GM12878 (cell line): ENCODE data around the gene FRMD5.

Experiments
- EZH2 ChIP-seq: IDR thresholded peaks from 2 replicates; pipeline ENCODE4 v1.6.1; 2012; ENCODE audit warnings: low read depth, mild to moderate bottlenecking, control low read depth, inconsistent platforms, low read length, borderline replicate concordance; ENCODE audit not compliant: control insufficient read depth
- SREBF2 ChIP-seq: IDR thresholded peaks from 2 replicates; pipeline ENCODE4 v1.6.1; 2012; ENCODE audit warnings: mild to moderate bottlenecking, low read length
- TF ChIP-seq, protein P1 (sequence below), 3 experiments: IDR thresholded peaks in 2 of 3; conservative IDR thresholded peaks in 1 of 3; 2 replicates each; pipeline ENCODE4 v1.5.1; 2011; ENCODE audit warnings: low read depth in 3 of 3, low read length in 3 of 3, mild to moderate bottlenecking in 3 of 3, control low read depth in 2 of 3, moderate library complexity in 2 of 3, inconsistent platforms in 1 of 3, mixed read lengths in 1 of 3; ENCODE audit not compliant: control insufficient read depth in 2 of 3, insufficient read depth in 1 of 3; ENCODE audit errors: extremely low read depth in 1 of 3

DNA sequence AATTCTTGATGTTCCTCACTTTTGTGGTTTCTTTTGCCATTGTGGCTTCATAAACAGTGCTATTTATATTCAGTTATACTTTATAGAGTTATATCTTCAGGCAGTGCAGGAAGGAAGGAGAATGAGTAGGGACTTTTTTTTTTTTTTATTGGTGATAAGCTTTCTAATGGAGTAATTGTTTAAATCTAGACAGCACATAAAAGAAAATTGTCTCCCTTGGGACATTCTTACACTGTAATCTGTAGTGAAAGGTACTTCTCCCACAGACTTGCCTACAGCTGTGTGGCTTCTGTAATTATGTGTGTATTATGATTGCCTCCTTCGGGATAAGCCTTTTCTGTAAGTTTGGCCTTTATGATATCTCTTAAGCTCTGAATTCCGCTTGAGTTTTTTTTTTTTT is 326.7 kb downstream of the FRMD5 start:
- TF ChIP-seq EZH2 (no peak), SREBF2 (no peak)
- TF ChIP-seq, protein P1, sequence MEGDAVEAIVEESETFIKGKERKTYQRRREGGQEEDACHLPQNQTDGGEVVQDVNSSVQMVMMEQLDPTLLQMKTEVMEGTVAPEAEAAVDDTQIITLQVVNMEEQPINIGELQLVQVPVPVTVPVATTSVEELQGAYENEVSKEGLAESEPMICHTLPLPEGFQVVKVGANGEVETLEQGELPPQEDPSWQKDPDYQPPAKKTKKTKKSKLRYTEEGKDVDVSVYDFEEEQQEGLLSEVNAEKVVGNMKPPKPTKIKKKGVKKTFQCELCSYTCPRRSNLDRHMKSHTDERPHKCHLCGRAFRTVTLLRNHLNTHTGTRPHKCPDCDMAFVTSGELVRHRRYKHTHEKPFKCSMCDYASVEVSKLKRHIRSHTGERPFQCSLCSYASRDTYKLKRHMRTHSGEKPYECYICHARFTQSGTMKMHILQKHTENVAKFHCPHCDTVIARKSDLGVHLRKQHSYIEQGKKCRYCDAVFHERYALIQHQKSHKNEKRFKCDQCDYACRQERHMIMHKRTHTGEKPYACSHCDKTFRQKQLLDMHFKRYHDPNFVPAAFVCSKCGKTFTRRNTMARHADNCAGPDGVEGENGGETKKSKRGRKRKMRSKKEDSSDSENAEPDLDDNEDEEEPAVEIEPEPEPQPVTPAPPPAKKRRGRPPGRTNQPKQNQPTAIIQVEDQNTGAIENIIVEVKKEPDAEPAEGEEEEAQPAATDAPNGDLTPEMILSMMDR (IDR thresholded peaks at IDR 0.05 in 2 of 3, conservative IDR thresholded peaks at IDR 0.05 in 1 of 3; ENCODE audit: control insufficient read depth in 2 of 3, extremely low read depth in 1 of 3, insufficient read depth in 1 of 3, low read depth in 3 of 3, low read length in 3 of 3) = no peak
